ENCODE results near the gene PXMP2.
"Not testable (repeated sequence)": the region's sequence is repeated elsewhere in the genome, so short reads cannot be mapped to it uniquely, and the experiment has no call there.

The PXMP2 gene

DNA sequence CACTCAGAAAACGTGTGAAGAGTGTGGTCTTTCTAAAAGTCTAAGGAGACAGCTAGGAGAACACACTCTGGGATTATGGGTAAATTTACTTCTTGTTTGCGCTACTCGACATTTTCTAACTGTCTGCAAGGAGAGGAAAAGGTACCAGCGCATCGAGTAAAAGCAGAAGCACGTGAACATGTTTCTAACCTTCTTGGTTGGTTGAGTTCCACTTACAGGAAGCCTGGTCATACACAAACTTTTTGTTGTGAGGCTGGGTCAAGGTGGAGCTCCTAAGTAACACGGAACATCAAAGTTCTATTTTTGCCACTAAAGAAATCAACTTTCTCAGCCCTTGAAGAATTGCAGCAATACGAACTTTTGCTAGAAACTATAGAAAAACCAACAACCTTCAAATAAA, 54.2 kb downstream of the PXMP2 start:
- no peaks in the 10 kb centered on the region for H3K9me3 ChIP-seq (ENCODE audit: control insufficient read depth in 1 of 2, low read length in 2 of 2)
- H3K4me1 ChIP-seq (ENCODE audit: control insufficient read depth in 1 of 2, insufficient read depth in 2 of 2, low read length in 2 of 2) = no peaks in the 10 kb centered on the region
- no peak overlapping the region for H3K4me3 ChIP-seq (ENCODE audit: low read depth in 1 of 2, low read length in 2 of 2)
- no peaks in the 10 kb centered on the region for H3K27me3 ChIP-seq (ENCODE audit: low read depth, low read length)
- peaks cover 79 to 91% of the 10 kb centered on the region in 2 donors for H3K36me3 ChIP-seq (ENCODE audit: control insufficient read depth in 1 of 2, insufficient read depth in 2 of 2, low read length in 2 of 2)
- no peak overlapping the region for H3K27ac ChIP-seq (ENCODE audit: low read length)

GRCh38 chr12:132743831-132744230, 56.4 kb downstream of the PXMP2 start:
- no peaks in the 10 kb centered on the region for H3K27me3 ChIP-seq (ENCODE audit: low read depth, low read length)
- H3K4me3 ChIP-seq (ENCODE audit: low read depth in 1 of 2, low read length in 2 of 2) = no peak overlapping the region
- H3K27ac ChIP-seq (ENCODE audit: low read length) = no peak overlapping the region
- no peaks in the 10 kb centered on the region for H3K4me1 ChIP-seq (ENCODE audit: control insufficient read depth in 1 of 2, insufficient read depth in 2 of 2, low read length in 2 of 2)
- no peaks in the 10 kb centered on the region for H3K9me3 ChIP-seq (ENCODE audit: control insufficient read depth in 1 of 2, low read length in 2 of 2)
- peaks cover 83 to 93% of the 10 kb centered on the region in 2 donors for H3K36me3 ChIP-seq (ENCODE audit: control insufficient read depth in 1 of 2, insufficient read depth in 2 of 2, low read length in 2 of 2)

DNA sequence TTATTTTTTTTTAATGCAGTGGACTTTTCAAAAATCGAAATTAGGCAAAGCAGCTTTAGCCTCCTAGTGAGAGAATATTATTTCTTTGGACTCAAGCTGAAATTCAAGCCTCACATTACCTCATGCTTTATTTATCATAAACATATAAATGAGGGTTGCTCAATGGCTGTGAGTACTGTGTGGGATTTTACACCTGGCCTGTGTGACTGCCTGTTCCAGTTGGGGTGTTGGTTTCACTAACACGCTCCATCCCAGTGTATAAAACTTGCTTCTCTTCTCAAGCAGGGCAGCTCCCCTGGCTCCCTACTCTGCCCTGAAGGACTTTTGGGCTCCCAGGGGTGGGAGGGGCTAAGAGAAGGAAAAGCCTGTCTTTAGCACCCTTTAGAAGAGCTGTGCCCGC, 59.2 kb downstream of the PXMP2 start:
- H3K4me3 ChIP-seq (ENCODE audit: low read depth in 1 of 2, low read length in 2 of 2) = no peak overlapping the region
- no peak overlapping the region for H3K27ac ChIP-seq (ENCODE audit: low read length)
- no peaks in the 10 kb centered on the region for H3K4me1 ChIP-seq (ENCODE audit: control insufficient read depth in 1 of 2, insufficient read depth in 2 of 2, low read length in 2 of 2)
- no peaks in the 10 kb centered on the region for H3K27me3 ChIP-seq (ENCODE audit: low read depth, low read length)
- peaks cover 70 to 87% of the 10 kb centered on the region in 2 donors for H3K36me3 ChIP-seq (ENCODE audit: control insufficient read depth in 1 of 2, insufficient read depth in 2 of 2, low read length in 2 of 2)
- H3K9me3 ChIP-seq (ENCODE audit: control insufficient read depth in 1 of 2, low read length in 2 of 2) = no peaks in the 10 kb centered on the region

- Histone ChIP-seq H3K36me3 (ENCODE audit: control insufficient read depth in 1 of 2, insufficient read depth in 2 of 2, low read length in 2 of 2) (peaks cover 63 to 84% of the 10 kb centered on the region in 2 donors), H3K9me3 (ENCODE audit: control insufficient read depth in 1 of 2, low read length in 2 of 2) (no peaks in the 10 kb centered on the region), H3K27ac (ENCODE audit: low read length) (no peak overlapping the region), H3K4me1 (ENCODE audit: control insufficient read depth in 1 of 2, insufficient read depth in 2 of 2, low read length in 2 of 2) (no peaks in the 10 kb centered on the region), H3K27me3 (ENCODE audit: low read depth, low read length) (no peaks in the 10 kb centered on the region), H3K4me3 (ENCODE audit: low read depth in 1 of 2, low read length in 2 of 2) (no peak overlapping the region)
Measured at GRCh38 chr12:132747395-132747794, 60.0 kb downstream of the PXMP2 start.

- Histone ChIP-seq H3K4me1 (ENCODE audit: control insufficient read depth in 1 of 2, insufficient read depth in 2 of 2, low read length in 2 of 2) (no peaks in the 10 kb centered on the region), H3K27me3 (ENCODE audit: low read depth, low read length) (no peaks in the 10 kb centered on the region), H3K4me3 (ENCODE audit: low read depth in 1 of 2, low read length in 2 of 2) (no peak overlapping the region), H3K27ac (ENCODE audit: low read length) (no peak overlapping the region), H3K9me3 (ENCODE audit: control insufficient read depth in 1 of 2, low read length in 2 of 2) (no peaks in the 10 kb centered on the region), H3K36me3 (ENCODE audit: control insufficient read depth in 1 of 2, insufficient read depth in 2 of 2, low read length in 2 of 2) (peaks cover 59 to 84% of the 10 kb centered on the region in 2 donors)
Measured at GRCh38 chr12:132747896-132748295, 60.5 kb downstream of the PXMP2 start.

- H3K4me3 ChIP-seq (ENCODE audit: low read depth in 1 of 2, low read length in 2 of 2) = no peak overlapping the region
Measured at GRCh38 chr12:132748319-132748718, 60.9 kb downstream of the PXMP2 start.

GRCh38 chr12:132753670-132754069, 66.3 kb downstream of the PXMP2 start:
- peaks cover 26 to 49% of the 10 kb centered on the region in 2 donors for H3K36me3 ChIP-seq (ENCODE audit: control insufficient read depth in 1 of 2, insufficient read depth in 2 of 2, low read length in 2 of 2)
- H3K27me3 ChIP-seq (ENCODE audit: low read depth, low read length); H3K9me3 ChIP-seq (ENCODE audit: control insufficient read depth in 1 of 2, low read length in 2 of 2); H3K27ac ChIP-seq (ENCODE audit: low read length); H3K4me1 ChIP-seq (ENCODE audit: control insufficient read depth in 1 of 2, insufficient read depth in 2 of 2, low read length in 2 of 2); H3K4me3 ChIP-seq (ENCODE audit: low read depth in 1 of 2, low read length in 2 of 2): not testable (repeated sequence)

More at GRCh38 chr12:132748319-132748718, 60.9 kb downstream of the PXMP2 start:
- H3K4me1 ChIP-seq (ENCODE audit: control insufficient read depth in 1 of 2, insufficient read depth in 2 of 2, low read length in 2 of 2) = no peaks in the 10 kb centered on the region
- peaks cover 59 to 85% of the 10 kb centered on the region in 2 donors for H3K36me3 ChIP-seq (ENCODE audit: control insufficient read depth in 1 of 2, insufficient read depth in 2 of 2, low read length in 2 of 2)
- H3K9me3 ChIP-seq (ENCODE audit: control insufficient read depth in 1 of 2, low read length in 2 of 2) = no peaks in the 10 kb centered on the region
- H3K27me3 ChIP-seq (ENCODE audit: low read depth, low read length) = no peaks in the 10 kb centered on the region
- no peak overlapping the region for H3K27ac ChIP-seq (ENCODE audit: low read length)

GRCh38 chr12:132754160-132754932, 67.0 kb downstream of the PXMP2 start:
- Histone ChIP-seq H3K4me3 (ENCODE audit: low read depth in 1 of 2, low read length in 2 of 2) (no peak overlapping the region), H3K4me1 (ENCODE audit: control insufficient read depth in 1 of 2, insufficient read depth in 2 of 2, low read length in 2 of 2) (no peaks in the 10 kb centered on the region), H3K9me3 (ENCODE audit: control insufficient read depth in 1 of 2, low read length in 2 of 2) (no peaks in the 10 kb centered on the region), H3K27ac (ENCODE audit: low read length) (no peak overlapping the region), H3K36me3 (ENCODE audit: control insufficient read depth in 1 of 2, insufficient read depth in 2 of 2, low read length in 2 of 2) (peaks cover 24 to 43% of the 10 kb centered on the region in 2 donors), H3K27me3 (ENCODE audit: low read depth, low read length) (no peaks in the 10 kb centered on the region)

Measured in muscle layer of duodenum (tissue), 2 donors.